Heart left ventricle (tissue), 13 donors: ENCODE results near the gene OR4K1.

Source experiments
- POLR2A ChIP-seq, 2 donors: fragments of 450-650 bp; IDR thresholded peaks; one replicate each; pipeline ENCODE4 v1.6.1; 2017; ENCODE audit warnings: antibody characterized with exemption in 2 of 2, mild to moderate bottlenecking in 2 of 2, moderate library complexity in 2 of 2
- TF ChIP-seq, protein P1 (sequence below), 12 donors: fragments of 200-600 bp; sonication (generic) in 4 of 12; IDR thresholded peaks; one replicate each; pipeline versions ENCODE4 v1.5.0 to v1.8.0; 2018 to 2022; ENCODE audit warnings: antibody characterized with exemption in 12 of 12, mild to moderate bottlenecking in 5 of 12
- donor health status: ischemic (EF 13 %, LVEDD 7.1; RV severe dilation, severe dysfunction).
- donor health status: DM: no; HTN: yes; CAD: no.
- donor health status: DM: no; HTN: no; CAD: no.
- donor health status: ischemic (EF 25% LVEDD 6.9; RV normal size, moderate dysfunction).
- donor health status: ischemic (EF 25% LVEDD 5.7; RV mildly dilated, moderate dysfunction).
- donor health status: ischemic (EF 35%, LVEDD 5.7; RV mildly dilated, moderate dysfunction).
- donor health status: nonischemic (EF 11% LVEDD 7.7; RV severe dilation, severe dysfunction).
- donor health status: DM: yes; HTN: yes; CAD: no.
- donor health status: PGD.
- donor health status: ischemic (EF 29% LVEDD 5.4; RV normal size, mild dysfunction).
- donor health status: nonischemic (EF 23%, LVEDD 6.1; RV moderate dilation, normal function).

DNA sequence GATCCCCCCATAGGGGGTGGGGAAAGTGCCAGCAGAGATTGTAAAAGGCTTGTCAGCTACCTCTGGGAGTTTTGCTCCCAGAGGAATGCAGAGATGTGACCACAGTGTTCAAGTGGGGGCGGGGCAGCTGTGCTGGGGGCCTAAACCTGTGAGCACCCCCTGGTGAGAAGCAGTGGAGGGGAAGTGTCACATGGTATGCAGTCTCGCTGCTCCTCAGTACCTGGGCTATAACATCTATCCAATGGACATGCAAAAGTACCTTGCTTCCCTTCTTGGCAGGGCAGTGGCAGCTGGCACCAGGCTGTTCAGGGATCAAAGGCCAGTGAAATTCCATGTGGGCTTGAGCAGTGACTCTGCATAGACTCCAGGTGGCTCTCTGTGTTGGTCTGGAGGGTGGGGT lies 35.4 kb upstream of the OR4K1 start:
- TF ChIP-seq POLR2A (IDR thresholded peaks at IDR 0.05): no peak
- TF ChIP-seq, protein P1, sequence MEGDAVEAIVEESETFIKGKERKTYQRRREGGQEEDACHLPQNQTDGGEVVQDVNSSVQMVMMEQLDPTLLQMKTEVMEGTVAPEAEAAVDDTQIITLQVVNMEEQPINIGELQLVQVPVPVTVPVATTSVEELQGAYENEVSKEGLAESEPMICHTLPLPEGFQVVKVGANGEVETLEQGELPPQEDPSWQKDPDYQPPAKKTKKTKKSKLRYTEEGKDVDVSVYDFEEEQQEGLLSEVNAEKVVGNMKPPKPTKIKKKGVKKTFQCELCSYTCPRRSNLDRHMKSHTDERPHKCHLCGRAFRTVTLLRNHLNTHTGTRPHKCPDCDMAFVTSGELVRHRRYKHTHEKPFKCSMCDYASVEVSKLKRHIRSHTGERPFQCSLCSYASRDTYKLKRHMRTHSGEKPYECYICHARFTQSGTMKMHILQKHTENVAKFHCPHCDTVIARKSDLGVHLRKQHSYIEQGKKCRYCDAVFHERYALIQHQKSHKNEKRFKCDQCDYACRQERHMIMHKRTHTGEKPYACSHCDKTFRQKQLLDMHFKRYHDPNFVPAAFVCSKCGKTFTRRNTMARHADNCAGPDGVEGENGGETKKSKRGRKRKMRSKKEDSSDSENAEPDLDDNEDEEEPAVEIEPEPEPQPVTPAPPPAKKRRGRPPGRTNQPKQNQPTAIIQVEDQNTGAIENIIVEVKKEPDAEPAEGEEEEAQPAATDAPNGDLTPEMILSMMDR (IDR thresholded peaks at IDR 0.05): no peak
